Measurements from ENCODE around the gene ST14.
"Not testable (repeated sequence)": the region's sequence is repeated elsewhere in the genome, so short reads cannot be mapped to it uniquely, and the experiment has no call there.

Gene ST14

GRCh38 chr11:130223291-130223971 is 63.8 kb downstream of the ST14 start:
- no peak for DNase-seq (ENCODE audit: low read depth in 1 of 2, low spot score in 1 of 2)

GRCh38 chr11:130227373-130227772 is 67.8 kb downstream of the ST14 start:
- no peak for DNase-seq (ENCODE audit: low read depth in 1 of 2, low spot score in 1 of 2)

- DNase-seq (ENCODE audit: low read depth in 1 of 2, low spot score in 1 of 2) = not testable (repeated sequence)
Measured at GRCh38 chr11:130233486-130233885, 73.9 kb downstream of the ST14 start.

GRCh38 chr11:130233888-130234287 is 74.3 kb downstream of the ST14 start:
- not testable (repeated sequence) for DNase-seq (ENCODE audit: low read depth in 1 of 2, low spot score in 1 of 2)

- DNase-seq (ENCODE audit: low read depth in 1 of 2, low spot score in 1 of 2) = no peak
Measured at GRCh38 chr11:130234315-130234714, 74.7 kb downstream of the ST14 start.

GRCh38 chr11:130237282-130238006 is 77.9 kb downstream of the ST14 start:
- no peak for DNase-seq (ENCODE audit: low read depth in 1 of 2, low spot score in 1 of 2)

- DNase-seq (ENCODE audit: low read depth in 1 of 2, low spot score in 1 of 2) = no peak
Measured at GRCh38 chr11:130241713-130242112, 82.1 kb downstream of the ST14 start.

- DNase-seq (ENCODE audit: low read depth in 1 of 2, low spot score in 1 of 2) = no peak
Measured at GRCh38 chr11:130243816-130244215, 84.2 kb downstream of the ST14 start.

- no peak for DNase-seq (ENCODE audit: low read depth in 1 of 2, low spot score in 1 of 2)
Measured at GRCh38 chr11:130244848-130245247, 85.3 kb downstream of the ST14 start.

- DNase-seq (ENCODE audit: low read depth in 1 of 2, low spot score in 1 of 2) = not testable (repeated sequence)
Measured at GRCh38 chr11:130245375-130245774, 85.8 kb downstream of the ST14 start.

GRCh38 chr11:130246270-130246669 is 86.7 kb downstream of the ST14 start:
- no peak for DNase-seq (ENCODE audit: low read depth in 1 of 2, low spot score in 1 of 2)

GRCh38 chr11:130246738-130247137 is 87.2 kb downstream of the ST14 start:
- no peak for DNase-seq (ENCODE audit: low read depth in 1 of 2, low spot score in 1 of 2)

- DNase-seq (ENCODE audit: low read depth in 1 of 2, low spot score in 1 of 2) = no peak
Measured at GRCh38 chr11:130247319-130247718, 87.7 kb downstream of the ST14 start.

GRCh38 chr11:130249371-130249770 is 89.8 kb downstream of the ST14 start:
- no peak for DNase-seq (ENCODE audit: low read depth in 1 of 2, low spot score in 1 of 2)

GRCh38 chr11:130249929-130250328 is 90.3 kb downstream of the ST14 start:
- not testable (repeated sequence) for DNase-seq (ENCODE audit: low read depth in 1 of 2, low spot score in 1 of 2)

GRCh38 chr11:130251763-130252162 is 92.2 kb downstream of the ST14 start:
- not testable (repeated sequence) for DNase-seq (ENCODE audit: low read depth in 1 of 2, low spot score in 1 of 2)

Measured in activated CD4-positive, alpha-beta T cell treated with anti-CD3 and anti-CD28 coated beads, Interleukin-2, amount 50 U/mL, for 24 hours (primary cell).